Caco-2 (cell line): ENCODE results near the gene MLH3. TPM values are rescaled to one million over a fixed set of nuclear protein-coding genes. Genes with fewer than 3 reads are reported as not detected.

ENCODE experiments used
- BruUV-seq: library from RNA; stranded (reverse); fragments of 400-500 nt; replicated peaks from 2 replicates; lab custom pipeline; 2021; lab: Mats Ljungman, UMichigan
- CTCF ChIA-PET: fragments of 300-600 bp; sonication (Branson Sonifier 250); formaldehyde crosslinking; loops from one replicate; lab custom pipeline; 2022; ENCODE audit warnings: antibody characterized with exemption; lab: Charles Lee
- POLR2A ChIA-PET: fragments of 300-600 bp; sonication (Branson Sonifier 250); formaldehyde crosslinking; loops from one replicate; lab custom pipeline; 2022; ENCODE audit warnings: antibody characterized with exemption; lab: Charles Lee
- DNase-seq, 2 experiments: peaks; one replicate each; pipeline versions ENCODE4 v3.0.0 to v3.0.0-alpha.2; 2020 to 2022
- H3K27me3 ChIP-seq: replicated peaks from 2 replicates; pipeline ENCODE4 v1.6.0; 2011; ENCODE audit warnings: low read length; ENCODE audit not compliant: control insufficient read depth, insufficient read depth
- H3K36me3 ChIP-seq: 2 replicates; pipeline ENCODE4 v1.5.1; 2011; ENCODE audit warnings: low read length; ENCODE audit not compliant: control insufficient read depth, insufficient read depth
- H3K4me1 ChIP-seq: fragments of 250-450 bp; sonication (Bioruptor Pico); 2 replicates; pipeline ENCODE4 v1.5.1; 2020; ENCODE audit warnings: mild to moderate bottlenecking
- H3K4me3 ChIP-seq: 2 replicates; pipeline ENCODE4 v1.5.1; 2011; ENCODE audit warnings: low read depth, mild to moderate bottlenecking, control low read depth, low read length
- H3K9me3 ChIP-seq: fragments of 250-450 bp; sonication (Bioruptor Pico); 2 replicates; pipeline ENCODE4 v1.5.1; 2020; ENCODE audit warnings: mild to moderate bottlenecking, moderate library complexity
- H3K27ac Mint-ChIP-seq: one replicate; pipeline ENCODE4 v1.8.0; 2022; ENCODE audit warnings: mixed read lengths; ENCODE audit not compliant: unreplicated experiment
- H3K27me3 Mint-ChIP-seq: one replicate; pipeline ENCODE4 v1.8.0; 2022; ENCODE audit warnings: mixed read lengths; ENCODE audit not compliant: insufficient read depth, unreplicated experiment
- H3K36me3 Mint-ChIP-seq: one replicate; pipeline ENCODE4 v1.8.0; 2022; ENCODE audit warnings: mild to moderate bottlenecking, mixed read lengths; ENCODE audit not compliant: insufficient read depth, unreplicated experiment
- H3K4me1 Mint-ChIP-seq: one replicate; pipeline ENCODE4 v1.8.0; 2022; ENCODE audit warnings: low read depth, mixed read lengths; ENCODE audit not compliant: unreplicated experiment
- H3K4me3 Mint-ChIP-seq: one replicate; pipeline ENCODE4 v1.8.0; 2022; ENCODE audit warnings: mild to moderate bottlenecking, moderate library complexity, mixed read lengths; ENCODE audit not compliant: unreplicated experiment
- H3K9me3 Mint-ChIP-seq: one replicate; pipeline ENCODE4 v1.8.0; 2022; ENCODE audit warnings: mixed read lengths; ENCODE audit not compliant: unreplicated experiment
- intact Hi-C: fragments of 100-400 bp; cut with micrococcal nuclease; formaldehyde crosslinking; loops from one replicate; pipeline ENCODE4 v1.10.0; 2022; ENCODE audit not compliant: unreplicated experiment
- total RNA-seq: library from RNA; stranded (reverse); gene quantifications from 2 replicates; pipeline ENCODE4 v1.2.3, GENCODE V29; 2022
- TF ChIP-seq, protein P1 (sequence below), 2 experiments: fragments of 200-600 bp in 1 of 2; IDR thresholded peaks; 1 replicate in 1 of 2; 2 replicates in 1 of 2; pipeline versions ENCODE4 v1.5.1 to v1.8.0; 2011 to 2022; ENCODE audit warnings: antibody characterized with exemption in 1 of 2, control low read depth in 1 of 2, inconsistent platforms in 1 of 2, low read depth in 1 of 2, low read length in 1 of 2, mild to moderate bottlenecking in 1 of 2, moderate library complexity in 1 of 2; ENCODE audit not compliant: insufficient read depth in 1 of 2, severe bottlenecking in 1 of 2, unreplicated experiment in 1 of 2

MLH3 gene
- total RNA-seq, 1 experiment from 2014 or later: 24.5 TPM

DNA sequence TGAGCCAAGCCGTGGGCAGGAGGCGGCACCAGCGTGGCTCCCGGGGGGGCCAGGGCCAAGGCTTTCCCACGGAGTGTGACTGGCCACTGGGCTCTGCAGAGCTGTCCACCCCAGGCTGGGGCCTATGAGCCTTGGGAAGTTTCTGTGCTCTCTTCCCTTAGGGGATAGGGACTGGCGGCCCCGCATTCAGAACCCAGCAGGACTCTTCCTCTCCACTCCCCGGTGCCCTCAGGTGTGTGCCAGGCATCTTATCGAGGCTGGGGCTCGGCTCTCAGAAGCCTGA, 66.3 kb downstream of the MLH3 start:
- BruUV-seq: no TSS peak
- H3K9me3 Mint-ChIP-seq: no peaks in the 10 kb centered on the region
- H3K36me3 ChIP-seq: no peaks in the 10 kb centered on the region
- H3K4me1 Mint-ChIP-seq: no peaks in the 10 kb centered on the region
- H3K9me3 ChIP-seq: no peaks in the 10 kb centered on the region
- no peak for DNase-seq
- CTCF ChIA-PET: no interaction called here
- H3K27ac Mint-ChIP-seq: no peak overlapping the region
- TF ChIP-seq, protein P1, sequence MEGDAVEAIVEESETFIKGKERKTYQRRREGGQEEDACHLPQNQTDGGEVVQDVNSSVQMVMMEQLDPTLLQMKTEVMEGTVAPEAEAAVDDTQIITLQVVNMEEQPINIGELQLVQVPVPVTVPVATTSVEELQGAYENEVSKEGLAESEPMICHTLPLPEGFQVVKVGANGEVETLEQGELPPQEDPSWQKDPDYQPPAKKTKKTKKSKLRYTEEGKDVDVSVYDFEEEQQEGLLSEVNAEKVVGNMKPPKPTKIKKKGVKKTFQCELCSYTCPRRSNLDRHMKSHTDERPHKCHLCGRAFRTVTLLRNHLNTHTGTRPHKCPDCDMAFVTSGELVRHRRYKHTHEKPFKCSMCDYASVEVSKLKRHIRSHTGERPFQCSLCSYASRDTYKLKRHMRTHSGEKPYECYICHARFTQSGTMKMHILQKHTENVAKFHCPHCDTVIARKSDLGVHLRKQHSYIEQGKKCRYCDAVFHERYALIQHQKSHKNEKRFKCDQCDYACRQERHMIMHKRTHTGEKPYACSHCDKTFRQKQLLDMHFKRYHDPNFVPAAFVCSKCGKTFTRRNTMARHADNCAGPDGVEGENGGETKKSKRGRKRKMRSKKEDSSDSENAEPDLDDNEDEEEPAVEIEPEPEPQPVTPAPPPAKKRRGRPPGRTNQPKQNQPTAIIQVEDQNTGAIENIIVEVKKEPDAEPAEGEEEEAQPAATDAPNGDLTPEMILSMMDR (IDR thresholded peaks at IDR 0.05; ENCODE audit: insufficient read depth in 1 of 2, low read depth in 1 of 2, low read length in 1 of 2, severe bottlenecking in 1 of 2, unreplicated experiment in 1 of 2): no peak
- H3K4me3 ChIP-seq: no peak overlapping the region
- no peaks in the 10 kb centered on the region for H3K27me3 Mint-ChIP-seq
- no peaks in the 10 kb centered on the region for H3K36me3 Mint-ChIP-seq
- no peak overlapping the region for H3K4me3 Mint-ChIP-seq
- intact Hi-C loops: no loop called here
- POLR2A ChIA-PET: no interaction called here
- H3K4me1 ChIP-seq: peaks cover 3% of the 10 kb centered on the region; the same call in 1 of the 2 replicates
- H3K27me3 ChIP-seq: no peaks in the 10 kb centered on the region

DNA sequence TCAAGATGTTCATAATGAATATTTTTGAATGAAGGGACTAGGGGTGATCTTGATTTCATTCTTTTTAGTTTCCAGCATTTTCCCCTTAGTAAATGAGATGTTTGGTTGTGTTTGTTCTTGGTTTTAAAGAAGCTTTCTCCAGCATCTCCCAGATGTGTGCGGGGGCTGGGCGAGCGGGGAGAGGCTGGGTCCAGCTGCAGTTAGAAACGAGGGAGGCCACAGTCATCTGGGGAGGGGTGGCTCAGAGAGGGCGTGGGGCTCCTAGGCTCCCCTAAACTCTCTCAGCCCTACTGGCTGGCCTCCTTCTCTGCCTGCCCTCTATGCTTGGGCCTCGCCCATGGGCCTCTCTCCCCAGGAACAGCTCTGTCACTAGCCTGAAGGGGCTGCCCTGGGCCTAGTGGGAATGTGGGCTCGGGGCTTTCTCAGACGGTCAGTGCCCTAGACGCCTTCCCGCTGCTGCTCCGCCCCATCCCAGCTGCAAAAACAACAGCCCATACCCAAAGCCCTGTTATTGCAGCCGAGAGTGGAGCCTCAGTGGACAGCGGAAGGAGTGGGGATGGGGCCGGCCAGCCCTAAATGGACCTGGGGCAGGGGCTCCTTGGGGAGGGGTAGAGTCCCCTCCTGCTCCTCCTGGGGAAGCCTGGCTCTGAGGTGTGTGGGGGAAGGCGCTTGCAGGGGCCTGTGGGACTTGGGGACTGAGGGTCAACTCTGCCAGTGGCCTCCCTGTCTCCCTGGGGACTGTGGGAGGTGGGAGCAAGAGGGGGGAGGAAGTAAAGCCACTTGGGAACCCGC, 66.8 kb downstream of the MLH3 start:
- Mint-ChIP-seq H3K27me3 (no peaks in the 10 kb centered on the region), H3K4me3 (no peak overlapping the region), H3K36me3 (no peaks in the 10 kb centered on the region), H3K27ac (no peak overlapping the region), H3K4me1 (no peaks in the 10 kb centered on the region), H3K9me3 (no peaks in the 10 kb centered on the region)
- ChIA-PET CTCF (no interaction called here), POLR2A (no interaction called here)
- intact Hi-C loops: no loop called here
- Histone ChIP-seq H3K9me3 (no peaks in the 10 kb centered on the region), H3K36me3 (no peaks in the 10 kb centered on the region), H3K27me3 (no peaks in the 10 kb centered on the region), H3K4me3 (no peak overlapping the region), H3K4me1 (peaks cover 9% of the 10 kb centered on the region)
- BruUV-seq: no TSS peak
- no peak for DNase-seq
- TF ChIP-seq, protein P1 (IDR thresholded peaks at IDR 0.05; ENCODE audit: insufficient read depth in 1 of 2, low read depth in 1 of 2, low read length in 1 of 2, severe bottlenecking in 1 of 2, unreplicated experiment in 1 of 2): no peak

DNA sequence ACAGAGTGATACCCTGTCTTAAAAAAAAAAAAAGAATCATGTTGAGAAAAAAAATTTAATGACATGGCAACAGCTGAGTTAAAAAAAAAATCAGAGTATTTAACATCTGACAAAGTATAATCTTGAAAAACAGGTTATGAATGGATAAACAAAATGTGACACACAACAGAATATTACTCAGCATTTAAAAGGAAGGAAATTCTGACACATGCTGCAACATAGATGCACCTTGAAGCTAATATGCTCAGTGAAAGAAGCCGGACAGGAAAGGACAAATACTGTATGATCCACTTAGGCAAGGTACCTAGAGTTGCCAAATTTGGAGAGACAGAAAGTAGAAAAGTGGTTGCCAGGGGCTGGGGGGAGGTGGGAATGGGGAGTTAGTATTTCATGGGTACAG, 67.9 kb downstream of the MLH3 start:
- Mint-ChIP-seq H3K4me3 (no peak overlapping the region), H3K4me1 (peaks cover 6% of the 10 kb centered on the region), H3K36me3 (no peaks in the 10 kb centered on the region), H3K9me3 (no peaks in the 10 kb centered on the region), H3K27ac (no peak overlapping the region), H3K27me3 (no peaks in the 10 kb centered on the region)
- TF ChIP-seq, protein P1 (IDR thresholded peaks at IDR 0.05; ENCODE audit: insufficient read depth in 1 of 2, low read depth in 1 of 2, low read length in 1 of 2, severe bottlenecking in 1 of 2, unreplicated experiment in 1 of 2): no peak
- ChIA-PET POLR2A (no interaction called here), CTCF (no interaction called here)
- no peaks in the 10 kb centered on the region for H3K9me3 ChIP-seq
- no peak for DNase-seq
- intact Hi-C loops: no loop called here
- H3K27me3 ChIP-seq: no peaks in the 10 kb centered on the region
- H3K4me1 ChIP-seq: peaks cover 15% of the 10 kb centered on the region
- H3K36me3 ChIP-seq: no peaks in the 10 kb centered on the region
- BruUV-seq: no TSS peak
- H3K4me3 ChIP-seq: no peak overlapping the region
